ENCODE data around the gene OPHN1.

GRCh38 chrX:68396953-68397352, 36.3 kb downstream of the OPHN1 start:
- TF ChIP-seq EP300 (IDR thresholded peaks at IDR 0.05) (no peak), POLR2A (IDR thresholded peaks at IDR 0.05) (no peak)
